ENCODE results near the gene RAB7B.

DNA sequence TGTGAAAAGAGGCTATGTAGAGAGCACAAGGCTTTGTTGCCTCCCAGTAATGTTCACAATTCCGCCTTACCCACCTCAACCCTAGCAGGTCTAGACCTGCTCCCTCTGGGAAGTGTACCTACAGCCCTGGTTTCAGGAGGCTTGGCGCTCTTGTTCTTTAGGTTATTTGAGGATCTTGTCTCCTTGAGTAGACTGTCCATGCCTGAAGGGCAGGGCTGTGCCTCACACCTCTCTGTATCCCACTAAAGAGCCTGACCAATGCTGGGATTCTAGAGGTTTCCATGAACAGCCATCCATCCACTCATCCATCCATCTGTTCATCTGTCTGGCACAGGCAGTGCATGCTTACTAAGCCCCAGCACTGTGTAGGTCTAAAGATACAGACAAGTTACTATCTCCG, 1.0 kb downstream of the RAB7B start:
- TF ChIP-seq, protein P1, sequence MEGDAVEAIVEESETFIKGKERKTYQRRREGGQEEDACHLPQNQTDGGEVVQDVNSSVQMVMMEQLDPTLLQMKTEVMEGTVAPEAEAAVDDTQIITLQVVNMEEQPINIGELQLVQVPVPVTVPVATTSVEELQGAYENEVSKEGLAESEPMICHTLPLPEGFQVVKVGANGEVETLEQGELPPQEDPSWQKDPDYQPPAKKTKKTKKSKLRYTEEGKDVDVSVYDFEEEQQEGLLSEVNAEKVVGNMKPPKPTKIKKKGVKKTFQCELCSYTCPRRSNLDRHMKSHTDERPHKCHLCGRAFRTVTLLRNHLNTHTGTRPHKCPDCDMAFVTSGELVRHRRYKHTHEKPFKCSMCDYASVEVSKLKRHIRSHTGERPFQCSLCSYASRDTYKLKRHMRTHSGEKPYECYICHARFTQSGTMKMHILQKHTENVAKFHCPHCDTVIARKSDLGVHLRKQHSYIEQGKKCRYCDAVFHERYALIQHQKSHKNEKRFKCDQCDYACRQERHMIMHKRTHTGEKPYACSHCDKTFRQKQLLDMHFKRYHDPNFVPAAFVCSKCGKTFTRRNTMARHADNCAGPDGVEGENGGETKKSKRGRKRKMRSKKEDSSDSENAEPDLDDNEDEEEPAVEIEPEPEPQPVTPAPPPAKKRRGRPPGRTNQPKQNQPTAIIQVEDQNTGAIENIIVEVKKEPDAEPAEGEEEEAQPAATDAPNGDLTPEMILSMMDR (IDR thresholded peaks at IDR 0.05): no peak
- no peak for TF ChIP-seq POLR2A (IDR thresholded peaks at IDR 0.05)
